ENCODE measurements around the gene RNF113B. TPM values are rescaled to one million over a fixed set of nuclear protein-coding genes. Genes with fewer than 3 reads are reported as not detected.

Gene RNF113B
- total RNA-seq, 1 experiment from 2014 or later, result not detected

- ChIA-PET POLR2A (ENCODE audit: unreplicated experiment) (no interaction called here), CTCF (no interaction called here)
- intact Hi-C loops (cut with micrococcal nuclease; ENCODE audit: unreplicated experiment), result no loop called here
- BruUV-seq (replicated peaks), result no TSS peak
- no peak overlapping the region for H3K4me3 ChIP-seq
- H2AFZ ChIP-seq, result no peak overlapping the region
- H3K27ac ChIP-seq, result no peak overlapping the region
- H3K79me2 ChIP-seq (ENCODE audit: low read depth), result 0 out of 2 replicates have a peak, but pooled peaks cover 4% of the 10 kb centered on the region
- H3K9me2 ChIP-seq (ENCODE audit: insufficient read depth), result no peaks in the 10 kb centered on the region
- no peaks in the 10 kb centered on the region for H3K27me3 ChIP-seq (ENCODE audit: insufficient read depth, low read depth)
- DNase-seq, result no peak
- peaks cover 3% of the 10 kb centered on the region; the same call in 1 of the 2 replicates for H3K36me3 ChIP-seq (ENCODE audit: low read depth)
- no peaks in the 10 kb centered on the region for H4K20me1 ChIP-seq (ENCODE audit: insufficient read depth)
- peaks cover 32% of the 10 kb centered on the region for H3K4me1 ChIP-seq (replicated peaks; ENCODE audit: insufficient read depth)
- TF ChIP-seq EZH2 (IDR thresholded peaks at IDR 0.05; ENCODE audit: low read depth) (no peak), CTCF (conservative IDR thresholded peaks at IDR 0.05) (no peak)
- peaks cover 11% of the 10 kb centered on the region; the same call in 1 of the 2 replicates for H3F3A ChIP-seq (ENCODE audit: insufficient read depth, low read depth)
- no peak overlapping the region for H3K4me2 ChIP-seq
- H3K9me3 ChIP-seq (ENCODE audit: insufficient read depth, low read depth), result peaks cover 11% of the 10 kb centered on the region
Measured at GRCh38 chr13:98208606-98209005, 31.5 kb upstream of the RNF113B start.

- H3K9me2 ChIP-seq (ENCODE audit: insufficient read depth), result no peaks in the 10 kb centered on the region
- H3K79me2 ChIP-seq (ENCODE audit: low read depth), result 0 out of 2 replicates have a peak, but pooled peaks cover 4% of the 10 kb centered on the region
- H3K36me3 ChIP-seq (ENCODE audit: low read depth), result peaks cover 3% of the 10 kb centered on the region; the same call in 1 of the 2 replicates
- peak overlapping the region; percentile 20 for H3K27ac ChIP-seq
- TF ChIP-seq CTCF (conservative IDR thresholded peaks at IDR 0.05) (no peak), EZH2 (IDR thresholded peaks at IDR 0.05; ENCODE audit: low read depth) (no peak)
- H3K4me2 ChIP-seq, result no peak overlapping the region
- H3K4me3 ChIP-seq, result no peak overlapping the region
- no peaks in the 10 kb centered on the region for H3K27me3 ChIP-seq (ENCODE audit: insufficient read depth, low read depth)
- no peak for DNase-seq
- intact Hi-C loops (cut with micrococcal nuclease; ENCODE audit: unreplicated experiment), result no loop called here
- CTCF ChIA-PET, result no interaction called here
- no peaks in the 10 kb centered on the region for H4K20me1 ChIP-seq (ENCODE audit: insufficient read depth)
- no TSS peak for BruUV-seq (replicated peaks)
- POLR2A ChIA-PET (ENCODE audit: unreplicated experiment), result interaction anchor here (0.6 kb wide), 1 partner anchor 299 kb away, joined by 4 read pairs; no protein-coding TSS in a partner anchor
- no peak overlapping the region for H2AFZ ChIP-seq
- H3F3A ChIP-seq (ENCODE audit: insufficient read depth, low read depth), result no peaks in the 10 kb centered on the region
- H3K4me1 ChIP-seq (replicated peaks; ENCODE audit: insufficient read depth), result peaks cover 20% of the 10 kb centered on the region
- H3K9me3 ChIP-seq (ENCODE audit: insufficient read depth, low read depth), result peaks cover 11% of the 10 kb centered on the region
Measured at GRCh38 chr13:98207416-98207815, 30.3 kb upstream of the RNF113B start.

- peaks cover 15% of the 10 kb centered on the region for H3K4me1 ChIP-seq (replicated peaks; ENCODE audit: insufficient read depth)
- peaks cover 3% of the 10 kb centered on the region; the same call in 1 of the 2 replicates for H3K36me3 ChIP-seq (ENCODE audit: low read depth)
- TF ChIP-seq CTCF (conservative IDR thresholded peaks at IDR 0.05) (no peak), EZH2 (IDR thresholded peaks at IDR 0.05; ENCODE audit: low read depth) (no peak)
- ChIA-PET POLR2A (ENCODE audit: unreplicated experiment) (interaction anchor here (0.6 kb wide), 1 partner anchor 300 kb away, joined by 4 read pairs; no protein-coding TSS in a partner anchor), CTCF (no interaction called here)
- 0 out of 2 replicates have a peak, but pooled peaks cover 4% of the 10 kb centered on the region for H3K79me2 ChIP-seq (ENCODE audit: low read depth)
- H3K9me3 ChIP-seq (ENCODE audit: insufficient read depth, low read depth), result peaks cover 11% of the 10 kb centered on the region
- BruUV-seq (replicated peaks), result no TSS peak
- intact Hi-C loops (cut with micrococcal nuclease; ENCODE audit: unreplicated experiment), result no loop called here
- no peak overlapping the region for H2AFZ ChIP-seq
- no peaks in the 10 kb centered on the region for H3K27me3 ChIP-seq (ENCODE audit: insufficient read depth, low read depth)
- no peaks in the 10 kb centered on the region for H4K20me1 ChIP-seq (ENCODE audit: insufficient read depth)
- peak overlapping the region; percentile 20 for H3K27ac ChIP-seq
- H3K9me2 ChIP-seq (ENCODE audit: insufficient read depth), result no peaks in the 10 kb centered on the region
- no peak overlapping the region for H3K4me3 ChIP-seq
- no peaks in the 10 kb centered on the region for H3F3A ChIP-seq (ENCODE audit: insufficient read depth, low read depth)
- no peak overlapping the region for H3K4me2 ChIP-seq
- DNase-seq, result peak in 1 of 2 experiments; percentile 48
Measured at GRCh38 chr13:98206946-98207345, 29.9 kb upstream of the RNF113B start.

Data from PC-9 (cell line).